H9 (cell line): ENCODE data around the gene GLT6D1. TPM values are rescaled to one million over a fixed set of nuclear protein-coding genes. Genes with fewer than 3 reads are reported as not detected.
A peak's percentile ranks its signal among the peaks of the same experiment; 100 is the strongest.

ENCODE experiments used
- DNase-seq: peaks from one replicate; pipeline ENCODE4 v3.0.0-alpha.2; 2017
- H2AFZ ChIP-seq: one replicate; pipeline ENCODE4 v1.6.1; 2013; ENCODE audit warnings: mild to moderate bottlenecking, low read length, control low read depth, moderate library complexity
- H2AK5ac ChIP-seq: 2 replicates; pipeline ENCODE4 v1.6.1; 2013; ENCODE audit warnings: low read length, control low read depth, mixed read lengths; ENCODE audit not compliant: insufficient read length
- H2BK120ac ChIP-seq: one replicate; pipeline ENCODE4 v1.6.1; 2013; ENCODE audit warnings: low read depth, mild to moderate bottlenecking, low read length, control low read depth, inconsistent platforms; ENCODE audit not compliant: poor library complexity, severe bottlenecking
- H2BK12ac ChIP-seq: 2 replicates; pipeline ENCODE4 v1.6.1; 2013; ENCODE audit warnings: low read length, control low read depth, mixed read lengths, low read depth; ENCODE audit not compliant: insufficient read length
- H2BK15ac ChIP-seq: 2 replicates; pipeline ENCODE4 v1.6.1; 2013; ENCODE audit warnings: low read depth, low read length, control low read depth
- H2BK20ac ChIP-seq: one replicate; pipeline ENCODE4 v1.6.1; 2013; ENCODE audit warnings: low read depth, mild to moderate bottlenecking, low read length, control low read depth, inconsistent platforms; ENCODE audit not compliant: poor library complexity, severe bottlenecking
- H2BK5ac ChIP-seq: 2 replicates; pipeline ENCODE4 v1.6.1; 2013; ENCODE audit warnings: low read length, control low read depth, mixed read lengths; ENCODE audit not compliant: insufficient read length
- H3K14ac ChIP-seq: 2 replicates; pipeline ENCODE4 v1.6.1; 2013; ENCODE audit warnings: low read length, control low read depth; ENCODE audit not compliant: insufficient read depth
- H3K18ac ChIP-seq: 2 replicates; pipeline ENCODE4 v1.6.1; 2013; ENCODE audit warnings: low read depth, mild to moderate bottlenecking, mixed read lengths, low read length, control low read depth; ENCODE audit not compliant: insufficient read length
- H3K23ac ChIP-seq: 2 replicates; pipeline ENCODE4 v1.6.1; 2013; ENCODE audit warnings: low read length, control low read depth, mixed read lengths, low read depth; ENCODE audit not compliant: insufficient read length
- H3K23me2 ChIP-seq: 2 replicates; pipeline ENCODE4 v1.6.1; 2013; ENCODE audit warnings: low read depth, mild to moderate bottlenecking, mixed read lengths, low read length, control low read depth; ENCODE audit not compliant: insufficient read length, poor library complexity, severe bottlenecking
- H3K27ac ChIP-seq: 2 replicates; pipeline ENCODE4 v1.5.1; 2013; ENCODE audit warnings: low read length, control low read depth, mixed read lengths, low read depth; ENCODE audit not compliant: insufficient read length
- H3K27me3 ChIP-seq: 2 replicates; pipeline ENCODE4 v1.6.1; 2013; ENCODE audit warnings: low read length, control low read depth, inconsistent platforms; ENCODE audit not compliant: insufficient read depth
- H3K4ac ChIP-seq: 2 replicates; pipeline ENCODE4 v1.6.1; 2013; ENCODE audit warnings: low read depth, mild to moderate bottlenecking, control low read depth, inconsistent platforms, low read length, moderate library complexity
- H3K4me1 ChIP-seq: 2 replicates; pipeline ENCODE4 v1.6.1; 2013; ENCODE audit warnings: low read length, control low read depth, inconsistent platforms; ENCODE audit not compliant: insufficient read depth
- H3K4me2 ChIP-seq: 2 replicates; pipeline ENCODE4 v1.6.1; 2013; ENCODE audit warnings: low read length, control low read depth, mixed read lengths; ENCODE audit not compliant: insufficient read length, insufficient read depth
- H3K56ac ChIP-seq: 2 replicates; pipeline ENCODE4 v1.6.1; 2013; ENCODE audit warnings: low read depth, mild to moderate bottlenecking, mixed read lengths, low read length, control low read depth; ENCODE audit not compliant: insufficient read length
- H3K79me1 ChIP-seq: 2 replicates; pipeline ENCODE4 v1.6.1; 2013; ENCODE audit warnings: low read depth, mild to moderate bottlenecking, moderate library complexity, low read length, control low read depth, inconsistent platforms; ENCODE audit not compliant: insufficient read depth, poor library complexity, severe bottlenecking
- H3K79me2 ChIP-seq: 2 replicates; pipeline ENCODE4 v1.6.1; 2013; ENCODE audit warnings: low read length, control low read depth, inconsistent platforms; ENCODE audit not compliant: insufficient read depth
- H3K9ac ChIP-seq: 2 replicates; pipeline ENCODE4 v1.6.1; 2013; ENCODE audit warnings: low read length, control low read depth, mixed read lengths; ENCODE audit not compliant: insufficient read length; ENCODE audit errors: extremely low read depth
- H3K9me3 ChIP-seq: one replicate; pipeline ENCODE4 v1.6.1; 2013; ENCODE audit warnings: low read depth, low read length, inconsistent platforms; ENCODE audit not compliant: control insufficient read depth
- H3T11ph ChIP-seq: one replicate; pipeline ENCODE4 v1.6.1; 2013; ENCODE audit warnings: mild to moderate bottlenecking, low read length, control low read depth, inconsistent platforms
- H4K20me1 ChIP-seq: one replicate; pipeline ENCODE4 v1.6.1; 2013; ENCODE audit not compliant: control insufficient read depth, insufficient read length, insufficient read depth
- H4K5ac ChIP-seq: 2 replicates; pipeline ENCODE4 v1.6.1; 2013; ENCODE audit warnings: low read depth, mild to moderate bottlenecking, mixed read lengths, low read length, control low read depth; ENCODE audit not compliant: insufficient read length
- H4K8ac ChIP-seq: replicated peaks from 2 replicates; pipeline ENCODE4 v1.6.1; 2013; ENCODE audit warnings: low read length, control low read depth, mixed read lengths, low read depth; ENCODE audit not compliant: insufficient read length
- H4K91ac ChIP-seq: 2 replicates; pipeline ENCODE4 v1.6.1; 2013; ENCODE audit warnings: low read depth, mild to moderate bottlenecking, moderate library complexity, mixed read lengths, low read length, control low read depth; ENCODE audit not compliant: insufficient read length
- H3K27ac Mint-ChIP-seq, 3 experiments: 2 replicates in 2 of 3; 3 replicates in 1 of 3; pipeline ENCODE4 v1.8.0; 2020 to 2021; ENCODE audit warnings: mixed read lengths in 3 of 3, mild to moderate bottlenecking in 1 of 3, moderate library complexity in 1 of 3
- H3K27me3 Mint-ChIP-seq: 2 replicates; pipeline ENCODE4 v1.8.0; 2021; ENCODE audit warnings: low read depth, mild to moderate bottlenecking, moderate library complexity, mixed read lengths
- H3K36me3 Mint-ChIP-seq, 3 experiments: 2 replicates in 2 of 3; 3 replicates in 1 of 3; pipeline ENCODE4 v1.8.0; 2020 to 2021; ENCODE audit warnings: low read depth in 3 of 3, mixed read lengths in 3 of 3; ENCODE audit not compliant: insufficient read depth in 1 of 3
- H3K4me1 Mint-ChIP-seq, 2 experiments: 2 replicates each; pipeline ENCODE4 v1.8.0; 2020; ENCODE audit warnings: mixed read lengths in 2 of 2
- H3K4me3 Mint-ChIP-seq, 2 experiments: 2 replicates in 1 of 2; 3 replicates in 1 of 2; pipeline ENCODE4 v1.8.0; 2020 to 2021; ENCODE audit warnings: mild to moderate bottlenecking in 2 of 2, mixed read lengths in 2 of 2, moderate library complexity in 1 of 2
- H3K9me3 Mint-ChIP-seq, 2 experiments: 2 replicates in 1 of 2; 3 replicates in 1 of 2; pipeline ENCODE4 v1.8.0; 2020; ENCODE audit warnings: mild to moderate bottlenecking in 2 of 2, mixed read lengths in 2 of 2, moderate library complexity in 1 of 2
- CTCF ChIP-seq: fragments of 200-600 bp; sonication (generic); conservative IDR thresholded peaks from 3 replicates; pipeline ENCODE4 v1.8.0; 2021; ENCODE audit warnings: antibody characterized with exemption, mild to moderate bottlenecking
- WGBS: extraction: QIAGEN DNeasy Blood & Tissue Kit; methylation state at CpG from one replicate; pipeline ENCODE4 v1.1.7; 2013; ENCODE audit warnings: missing lambda C conversion rate, low lambda C conversion rate, mixed read lengths; ENCODE audit not compliant: insufficient read length; ENCODE audit errors: extremely low coverage; 5-methylcytosine and 5-hydroxymethylcytosine counted together
- total RNA-seq: library from RNA; stranded (reverse); gene quantifications from 2 replicates; pipeline ENCODE4 v1.2.1, GENCODE V29; 2021

The GLT6D1 gene
- total RNA-seq, 1 experiment from 2014 or later: not detected

- peak overlapping the region; percentile 4 for H3K27ac ChIP-seq
- peaks cover 29% of the 10 kb centered on the region for H3K9me3 ChIP-seq
- H3K27me3 Mint-ChIP-seq: no peaks in the 10 kb centered on the region; the same call in none of the 2 replicates
- peaks cover 16 to 23% of the 10 kb centered on the region in 2 experiments for H3K4me1 Mint-ChIP-seq
- H3K18ac ChIP-seq: no peak overlapping the region
- H3T11ph ChIP-seq: no peak overlapping the region
- H3K4me2 ChIP-seq: peak overlapping the region; percentile 23
- no peak overlapping the region for H3K23ac ChIP-seq
- DNase-seq: no peak
- H4K20me1 ChIP-seq: no peaks in the 10 kb centered on the region
- H3K79me2 ChIP-seq: no peaks in the 10 kb centered on the region
- TF ChIP-seq CTCF: no peak
- H3K27ac Mint-ChIP-seq: peak overlapping the region in 1 of 3 experiments; percentile 63; a peak in 4 of 7 replicates
- H4K8ac ChIP-seq: no peak overlapping the region
- H3K9me3 Mint-ChIP-seq: peaks cover 89 to 90% of the 10 kb centered on the region in 2 experiments
- no peak overlapping the region for H3K56ac ChIP-seq
- no peak overlapping the region for H4K5ac ChIP-seq
- H3K79me1 ChIP-seq: no peaks in the 10 kb centered on the region
- no peaks in the 10 kb centered on the region for H3K23me2 ChIP-seq
- H3K36me3 Mint-ChIP-seq: peaks cover 48 to 82% (median 67%) of the 10 kb centered on the region in 3 experiments
- no peak overlapping the region for H3K9ac ChIP-seq
- H2BK20ac ChIP-seq: no peak overlapping the region
- no peak overlapping the region for H2AK5ac ChIP-seq
- no peak overlapping the region for H2AFZ ChIP-seq
- H2BK5ac ChIP-seq: no peak overlapping the region
- peaks cover 4% of the 10 kb centered on the region; the same call in 1 of the 2 replicates for H3K4me1 ChIP-seq
- no peak overlapping the region for H4K91ac ChIP-seq
- H2BK12ac ChIP-seq: no peak overlapping the region
- H3K4ac ChIP-seq: no peak overlapping the region
- no CpG with 5 or more reads among the region's 17 CpGs for WGBS
- no peaks in the 10 kb centered on the region for H3K27me3 ChIP-seq
- peak overlapping the region in 1 of 2 experiments; percentile 22; a peak in 3 of 5 replicates for H3K4me3 Mint-ChIP-seq
- no peak overlapping the region for H2BK15ac ChIP-seq
- H3K14ac ChIP-seq: no peak overlapping the region
- H2BK120ac ChIP-seq: no peak overlapping the region
Observed at GRCh38 chr9:135650408-135650807, 11.1 kb upstream of the GLT6D1 start.
